ENCODE measurements around the gene RAB32.
"Not testable (repeated sequence)": the region's sequence is repeated elsewhere in the genome, so short reads cannot be mapped to it uniquely, and the experiment has no call there.

RAB32 gene

GRCh38 chr6:146548898-146549374 is 5.3 kb downstream of the RAB32 start:
- H3K27ac ChIP-seq = no peak overlapping the region
- TF ChIP-seq CTCF (conservative IDR thresholded peaks at IDR 0.05; ENCODE audit: low read depth) = no peak
- DNase-seq (ENCODE audit: low spot score) = no peak
- POLR2A ChIA-PET (ENCODE audit: low non-redundant PET) = no interaction called here
- CTCF ChIA-PET = interaction anchor here (0.6 kb wide), 1 partner anchor 144 kb away, joined by 4 read pairs; no protein-coding TSS in a partner anchor

- H3K27ac ChIP-seq = no peak overlapping the region
- ChIA-PET CTCF (interaction anchor here (0.5 to 0.7 kb wide), 2 partner anchors 250 to 622 kb away, joined by 3 read pairs; no protein-coding TSS in a partner anchor), POLR2A (ENCODE audit: low non-redundant PET) (no interaction called here)
- TF ChIP-seq CTCF (conservative IDR thresholded peaks at IDR 0.05; ENCODE audit: low read depth) = no peak
- no peak for DNase-seq (ENCODE audit: low spot score)
Measured at GRCh38 chr6:146550911-146551310, 7.3 kb downstream of the RAB32 start.

- ChIA-PET POLR2A (ENCODE audit: low non-redundant PET) (interaction anchor here (0.6 kb wide), 1 partner anchor 880 kb away, joined by 8 read pairs; no protein-coding TSS in a partner anchor), CTCF (interaction anchor here (0.6 kb wide), 1 partner anchor 117 kb away, joined by 3 read pairs; no protein-coding TSS in a partner anchor)
- DNase-seq (ENCODE audit: low spot score) = no peak
- no peak overlapping the region for H3K27ac ChIP-seq
- TF ChIP-seq CTCF (conservative IDR thresholded peaks at IDR 0.05; ENCODE audit: low read depth) = no peak
Measured at GRCh38 chr6:146551545-146551944, 7.9 kb downstream of the RAB32 start.

- ChIA-PET POLR2A (ENCODE audit: low non-redundant PET) (no interaction called here), CTCF (no interaction called here)
- TF ChIP-seq CTCF (conservative IDR thresholded peaks at IDR 0.05; ENCODE audit: low read depth) = no peak
- DNase-seq (ENCODE audit: low spot score) = no peak
- no peak overlapping the region for H3K27ac ChIP-seq
Measured at GRCh38 chr6:146553377-146554135, 9.9 kb downstream of the RAB32 start.

- CTCF ChIA-PET = interaction anchor here (0.6 kb wide), 1 partner anchor 104 kb away, joined by 3 read pairs; no protein-coding TSS in a partner anchor
- POLR2A ChIA-PET (ENCODE audit: low non-redundant PET) = no interaction called here
- DNase-seq (ENCODE audit: low spot score) = no peak
- TF ChIP-seq CTCF (conservative IDR thresholded peaks at IDR 0.05; ENCODE audit: low read depth) = no peak
- no peak overlapping the region for H3K27ac ChIP-seq
Measured at GRCh38 chr6:146560607-146561006, 17.0 kb downstream of the RAB32 start.

- CTCF ChIA-PET; H3K27ac ChIP-seq; DNase-seq (ENCODE audit: low spot score); POLR2A ChIA-PET (ENCODE audit: low non-redundant PET): not testable (repeated sequence)
Measured at GRCh38 chr6:146566661-146567060, 23.0 kb downstream of the RAB32 start.

GRCh38 chr6:146568619-146569018 is 25.0 kb downstream of the RAB32 start:
- CTCF ChIA-PET; H3K27ac ChIP-seq; POLR2A ChIA-PET (ENCODE audit: low non-redundant PET); DNase-seq (ENCODE audit: low spot score): not testable (repeated sequence)

Data from RWPE1 (cell line).